ENCODE data around the gene MOXD1. TPM values are rescaled to one million over a fixed set of nuclear protein-coding genes. Genes with fewer than 3 reads are reported as not detected.
"Not testable (repeated sequence)": the region's sequence is repeated elsewhere in the genome, so short reads cannot be mapped to it uniquely, and the experiment has no call there.

MOXD1 gene
- total RNA-seq, 4 donors from 2014 or later = 1.2 to 4.1 (median 3.8) TPM; not detected in 1

DNA sequence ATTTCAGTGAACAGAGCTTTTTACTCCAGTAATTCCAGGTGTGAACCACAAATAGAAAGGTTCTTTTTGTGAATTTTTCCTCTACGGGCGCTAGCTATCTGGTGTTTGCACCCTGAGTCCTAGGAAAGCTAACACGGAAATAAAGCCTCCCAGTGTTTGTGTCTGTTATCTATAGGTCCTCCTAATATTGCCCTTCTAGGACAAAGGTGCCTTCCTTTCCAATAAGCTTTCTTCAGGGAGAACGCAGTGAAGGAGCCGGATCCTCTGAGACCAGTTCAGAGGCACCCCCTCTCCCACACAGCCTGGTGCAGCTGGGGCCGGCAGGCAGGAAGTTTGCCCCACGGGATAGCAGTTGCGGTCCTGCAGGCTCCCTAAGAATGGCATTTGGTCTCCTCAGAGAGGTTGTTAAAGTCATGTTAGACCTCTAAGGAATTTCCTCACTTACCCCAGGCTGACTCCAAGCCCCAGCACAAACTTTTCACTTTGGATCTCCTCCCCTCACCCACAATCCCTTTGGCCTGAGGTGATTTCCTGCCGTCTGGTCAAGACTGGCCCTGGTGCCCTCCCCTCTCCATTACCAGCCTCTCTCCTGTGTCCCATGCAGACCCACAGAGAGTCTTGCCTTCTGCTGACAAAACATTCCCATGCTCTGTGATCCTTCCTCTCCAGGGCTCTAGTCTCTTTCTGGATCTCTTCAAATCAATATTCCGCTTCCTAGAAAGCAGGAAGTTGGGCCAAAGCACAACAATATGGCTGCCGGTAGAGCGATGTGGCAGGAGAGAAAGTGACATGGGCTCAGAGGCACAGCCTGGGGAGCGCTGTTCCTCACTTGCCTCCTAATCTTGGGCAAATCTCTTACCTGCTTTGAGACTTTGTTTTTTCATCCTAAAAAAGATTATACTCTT lies 126.0 kb downstream of the MOXD1 start:
- H3K4me3 ChIP-seq = no peak overlapping the region

DNA sequence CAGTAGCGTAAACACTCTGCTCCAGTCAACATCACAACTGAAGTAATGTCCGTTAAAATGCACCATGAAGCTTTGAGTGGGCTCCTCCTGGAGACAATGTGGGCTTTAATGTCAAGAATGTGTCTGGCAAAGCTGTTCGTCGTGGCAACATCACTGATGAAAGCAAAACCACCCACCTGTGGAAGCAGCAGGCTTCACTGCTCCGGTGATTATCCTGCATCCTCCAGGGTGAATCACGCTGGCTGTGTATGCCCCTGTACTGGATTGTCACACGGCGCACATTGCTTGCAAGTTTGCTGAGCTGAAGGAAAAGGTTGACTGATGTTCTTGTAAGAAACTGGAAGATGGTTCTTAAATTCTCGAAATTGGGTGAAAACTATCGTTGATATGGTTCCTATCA lies 128.5 kb downstream of the MOXD1 start:
- Histone ChIP-seq H3K9me3 (no peaks in the 10 kb centered on the region), H3K4me1 (no peaks in the 10 kb centered on the region), H3K4me3 (no peak overlapping the region), H3K27me3 (no peaks in the 10 kb centered on the region), H3K27ac (no peak overlapping the region), H3K36me3 (no peaks in the 10 kb centered on the region)
- no peak for DNase-seq
- TF ChIP-seq, protein P1, sequence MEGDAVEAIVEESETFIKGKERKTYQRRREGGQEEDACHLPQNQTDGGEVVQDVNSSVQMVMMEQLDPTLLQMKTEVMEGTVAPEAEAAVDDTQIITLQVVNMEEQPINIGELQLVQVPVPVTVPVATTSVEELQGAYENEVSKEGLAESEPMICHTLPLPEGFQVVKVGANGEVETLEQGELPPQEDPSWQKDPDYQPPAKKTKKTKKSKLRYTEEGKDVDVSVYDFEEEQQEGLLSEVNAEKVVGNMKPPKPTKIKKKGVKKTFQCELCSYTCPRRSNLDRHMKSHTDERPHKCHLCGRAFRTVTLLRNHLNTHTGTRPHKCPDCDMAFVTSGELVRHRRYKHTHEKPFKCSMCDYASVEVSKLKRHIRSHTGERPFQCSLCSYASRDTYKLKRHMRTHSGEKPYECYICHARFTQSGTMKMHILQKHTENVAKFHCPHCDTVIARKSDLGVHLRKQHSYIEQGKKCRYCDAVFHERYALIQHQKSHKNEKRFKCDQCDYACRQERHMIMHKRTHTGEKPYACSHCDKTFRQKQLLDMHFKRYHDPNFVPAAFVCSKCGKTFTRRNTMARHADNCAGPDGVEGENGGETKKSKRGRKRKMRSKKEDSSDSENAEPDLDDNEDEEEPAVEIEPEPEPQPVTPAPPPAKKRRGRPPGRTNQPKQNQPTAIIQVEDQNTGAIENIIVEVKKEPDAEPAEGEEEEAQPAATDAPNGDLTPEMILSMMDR (IDR thresholded peaks at IDR 0.05) = no peak

More for the DNA sequence above, 126.0 kb downstream of the MOXD1 start:
- TF ChIP-seq, protein P1 (IDR thresholded peaks at IDR 0.05) = no peak
- TF ChIP-seq POLR2A (IDR thresholded peaks at IDR 0.05) = no peak
- peak overlapping the region in 1 of 4 donors; percentile 18 for H3K27ac ChIP-seq
- DNase-seq = no peak
- no peaks in the 10 kb centered on the region for H3K36me3 ChIP-seq
- no peaks in the 10 kb centered on the region for H3K4me1 ChIP-seq
- no peaks in the 10 kb centered on the region for H3K27me3 ChIP-seq
- H3K9me3 ChIP-seq = no peaks in the 10 kb centered on the region

DNA sequence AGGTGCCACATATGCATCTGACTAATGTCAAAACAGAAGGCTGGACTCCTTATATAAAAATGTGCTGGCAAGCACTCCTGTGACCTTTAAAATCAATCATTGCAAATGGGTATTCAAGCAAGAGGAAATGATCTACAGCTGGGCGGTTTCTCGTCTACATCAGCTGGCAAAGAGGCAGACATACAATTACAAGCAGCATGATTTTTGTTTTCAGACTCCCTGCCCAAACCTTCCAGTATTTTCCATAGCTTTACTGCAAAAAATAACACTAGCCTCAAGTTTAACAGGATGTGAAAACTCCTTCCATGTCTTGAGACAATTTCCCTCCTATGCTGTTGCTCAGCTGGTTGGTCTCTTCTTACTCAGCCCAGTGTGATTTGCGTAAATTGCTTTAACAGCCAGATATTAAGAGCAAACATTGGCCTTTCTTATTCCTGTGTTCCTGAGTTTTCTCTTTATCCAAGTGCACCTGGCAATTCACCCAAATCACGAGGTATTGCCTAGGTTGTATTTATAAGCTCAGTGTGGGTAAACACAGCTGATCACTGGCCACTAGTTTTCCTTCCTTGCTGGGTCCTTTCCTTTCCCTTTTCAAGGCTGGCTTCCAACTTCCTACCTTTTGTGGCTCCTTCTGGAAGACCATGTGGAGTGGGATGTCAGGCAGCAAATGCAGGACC lies 130.4 kb downstream of the MOXD1 start:
- Histone ChIP-seq H3K9me3 (no peaks in the 10 kb centered on the region), H3K36me3 (no peaks in the 10 kb centered on the region), H3K4me1 (no peaks in the 10 kb centered on the region), H3K27ac (no peak overlapping the region), H3K27me3 (no peaks in the 10 kb centered on the region), H3K4me3 (no peak overlapping the region)
- no peak for TF ChIP-seq POLR2A (IDR thresholded peaks at IDR 0.05)
- TF ChIP-seq, protein P1 (IDR thresholded peaks at IDR 0.05) = no peak
- DNase-seq = no peak

DNA sequence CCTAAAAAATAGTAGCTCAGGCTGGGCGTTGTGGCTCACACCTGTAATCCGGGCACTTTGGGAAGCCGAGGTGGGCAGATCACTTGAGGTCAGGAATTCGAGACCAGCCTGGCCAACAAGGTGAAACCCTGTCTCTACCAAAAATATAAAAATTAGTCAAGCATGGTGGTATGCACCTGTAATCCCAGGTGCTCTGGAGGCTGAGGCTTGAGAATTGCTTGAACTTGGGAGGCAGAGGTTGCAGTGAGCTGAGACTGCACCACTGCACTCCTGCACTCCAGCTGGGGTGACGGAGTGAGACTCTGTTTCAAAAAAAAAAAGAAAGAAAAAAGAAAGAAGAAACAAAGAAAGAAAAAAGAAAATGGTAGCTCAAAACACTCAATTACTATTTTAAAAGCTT lies 132.6 kb downstream of the MOXD1 start:
- H3K27ac ChIP-seq, H3K4me3 ChIP-seq, H3K4me1 ChIP-seq, H3K9me3 ChIP-seq, H3K27me3 ChIP-seq, H3K36me3 ChIP-seq, DNase-seq: not testable (repeated sequence)

DNA sequence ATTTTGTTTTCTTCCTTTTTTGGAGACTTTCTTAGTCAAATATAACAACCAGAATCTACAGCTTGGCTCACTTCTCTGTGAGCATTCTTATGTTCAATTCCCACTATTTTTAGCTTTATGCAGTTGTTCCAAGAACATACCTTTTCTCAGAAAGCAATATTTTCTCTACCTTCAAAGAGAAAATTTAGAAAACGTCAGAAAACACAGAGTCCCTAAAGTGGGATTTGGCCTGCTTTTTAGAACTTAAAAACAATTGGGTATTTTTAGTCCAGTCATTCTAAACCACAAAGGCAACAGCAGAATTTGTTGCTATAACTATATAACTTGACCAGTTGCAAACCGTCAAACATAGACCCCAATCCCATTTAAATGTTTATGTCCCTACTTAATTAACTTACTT lies 133.1 kb downstream of the MOXD1 start:
- Histone ChIP-seq H3K27me3 (no peaks in the 10 kb centered on the region), H3K4me1 (no peaks in the 10 kb centered on the region), H3K4me3 (no peak overlapping the region), H3K36me3 (no peaks in the 10 kb centered on the region), H3K9me3 (no peaks in the 10 kb centered on the region), H3K27ac (no peak overlapping the region)
- TF ChIP-seq, protein P1 (IDR thresholded peaks at IDR 0.05) = no peak
- no peak for TF ChIP-seq POLR2A (IDR thresholded peaks at IDR 0.05)
- DNase-seq = no peak

DNA sequence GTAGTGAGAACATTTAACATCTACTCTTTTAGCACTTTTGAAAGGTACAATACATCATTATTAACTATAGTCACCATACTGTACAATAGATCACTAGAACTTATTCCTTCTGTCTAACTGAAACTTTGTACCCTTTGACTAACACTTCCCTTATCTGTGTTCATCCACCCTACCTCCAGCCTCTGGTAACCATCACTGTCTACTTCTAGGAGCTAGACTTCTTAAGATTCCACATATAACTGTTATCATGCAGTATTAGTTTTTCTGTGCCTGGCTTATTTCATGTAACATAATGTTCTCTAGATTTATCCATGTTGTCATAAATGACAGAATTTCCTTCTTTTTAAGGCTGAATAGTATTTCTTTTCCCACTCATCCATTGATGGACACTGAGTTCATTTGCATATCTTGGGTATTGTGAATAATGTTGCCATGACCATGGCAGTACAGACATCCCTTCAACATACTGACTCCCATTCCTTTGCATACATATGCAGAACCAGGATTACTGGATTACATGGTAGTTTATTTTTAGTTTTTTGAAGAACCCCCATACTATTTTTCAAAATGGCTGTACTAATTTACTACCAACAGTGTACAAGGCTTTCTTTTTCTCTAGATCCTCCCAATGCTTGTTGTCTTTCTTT lies 135.7 kb downstream of the MOXD1 start:
- no peak for DNase-seq
- H3K4me1 ChIP-seq = no peaks in the 10 kb centered on the region

More for the DNA sequence above, 135.7 kb downstream of the MOXD1 start:
- Histone ChIP-seq H3K4me3 (no peak overlapping the region), H3K9me3 (no peaks in the 10 kb centered on the region), H3K27me3 (no peaks in the 10 kb centered on the region), H3K36me3 (no peaks in the 10 kb centered on the region), H3K27ac (no peak overlapping the region)
- no peak for TF ChIP-seq POLR2A (IDR thresholded peaks at IDR 0.05)
- TF ChIP-seq, protein P1 (IDR thresholded peaks at IDR 0.05) = no peak
